Mesenchymal stem cell (in vitro differentiated cells and primary cell): ENCODE measurements around the gene USP9Y.

Experiments used
- DNase-seq: peaks from one replicate; pipeline ENCODE4 v3.0.0-alpha.2; 2013
- H2AFZ ChIP-seq: one replicate; pipeline ENCODE4 v1.6.1; 2013; ENCODE audit warnings: low read depth, mild to moderate bottlenecking, control low read depth, inconsistent platforms, low read length, moderate library complexity
- H2AK5ac ChIP-seq: 2 replicates; pipeline ENCODE4 v1.6.1; 2013; ENCODE audit warnings: low read length, moderate library complexity, mild to moderate bottlenecking, inconsistent platforms; ENCODE audit not compliant: severe bottlenecking
- H2BK120ac ChIP-seq: one replicate; pipeline ENCODE4 v1.6.1; 2013; ENCODE audit warnings: low read depth, mild to moderate bottlenecking, inconsistent platforms, low read length, moderate library complexity
- H2BK12ac ChIP-seq, 2 experiments: one replicate each; pipeline ENCODE4 v1.6.1; 2013; ENCODE audit warnings: inconsistent platforms in 2 of 2, low read length in 2 of 2, mild to moderate bottlenecking in 2 of 2, moderate library complexity in 2 of 2, control low read depth in 1 of 2
- H2BK15ac ChIP-seq: one replicate; pipeline ENCODE4 v1.6.1; 2013; ENCODE audit warnings: mild to moderate bottlenecking, low read depth, inconsistent platforms; ENCODE audit not compliant: poor library complexity, severe bottlenecking
- H2BK5ac ChIP-seq: 2 replicates; pipeline ENCODE4 v1.6.1; 2013; ENCODE audit warnings: low read depth, mild to moderate bottlenecking, low read length, control low read depth, inconsistent platforms; ENCODE audit not compliant: poor library complexity, severe bottlenecking
- H3K14ac ChIP-seq, 2 experiments: one replicate each; pipeline ENCODE4 v1.6.1; 2013; ENCODE audit warnings: inconsistent platforms in 2 of 2, low read length in 2 of 2, control low read depth in 1 of 2, mild to moderate bottlenecking in 1 of 2, moderate library complexity in 1 of 2
- H3K18ac ChIP-seq, 2 experiments: one replicate each; pipeline ENCODE4 v1.6.1; 2013; ENCODE audit warnings: inconsistent platforms in 2 of 2, low read length in 2 of 2, control low read depth in 1 of 2, low read depth in 1 of 2, mild to moderate bottlenecking in 1 of 2
- H3K23ac ChIP-seq, 2 experiments: one replicate each; pipeline ENCODE4 v1.6.1; 2013; ENCODE audit warnings: inconsistent platforms in 2 of 2, low read length in 2 of 2, mild to moderate bottlenecking in 2 of 2, moderate library complexity in 2 of 2, control low read depth in 1 of 2
- H3K27ac ChIP-seq: 2 replicates; pipeline ENCODE4 v1.5.1; 2013; ENCODE audit warnings: mild to moderate bottlenecking, moderate library complexity, low read length, control low read depth, inconsistent platforms; ENCODE audit not compliant: poor library complexity, severe bottlenecking
- H3K27me3 ChIP-seq, 2 experiments: 2 replicates each; pipeline versions ENCODE4 v1.6.1 to v1.7.0; 2013; ENCODE audit warnings: low read length in 2 of 2, mild to moderate bottlenecking in 2 of 2, moderate library complexity in 2 of 2, control low read depth in 1 of 2, inconsistent platforms in 1 of 2; ENCODE audit not compliant: control insufficient read depth in 1 of 2, insufficient read depth in 1 of 2
- H3K36me3 ChIP-seq, 2 experiments: 2 replicates each; pipeline versions ENCODE4 v1.6.1 to v1.7.0; 2013; ENCODE audit warnings: low read length in 2 of 2, control low read depth in 1 of 2, inconsistent platforms in 1 of 2, low read depth in 1 of 2, mild to moderate bottlenecking in 1 of 2; ENCODE audit not compliant: insufficient read depth in 2 of 2, control insufficient read depth in 1 of 2
- H3K4ac ChIP-seq, 2 experiments: one replicate each; pipeline ENCODE4 v1.6.1; 2013; ENCODE audit warnings: inconsistent platforms in 2 of 2, low read length in 2 of 2, mild to moderate bottlenecking in 2 of 2, moderate library complexity in 2 of 2, control low read depth in 1 of 2, low read depth in 1 of 2
- H3K4me1 ChIP-seq: 2 replicates; pipeline ENCODE4 v1.6.1; 2013; ENCODE audit warnings: low read depth, low read length, control low read depth; ENCODE audit not compliant: control insufficient read depth, insufficient read depth
- H3K4me2 ChIP-seq: 2 replicates; pipeline ENCODE4 v1.6.1; 2013; ENCODE audit warnings: low read length, mild to moderate bottlenecking, inconsistent platforms; ENCODE audit not compliant: poor library complexity, severe bottlenecking
- H3K4me3 ChIP-seq, 2 experiments: 2 replicates each; pipeline versions ENCODE4 v1.5.1 to v1.7.0; 2013; ENCODE audit warnings: low read length in 2 of 2, mild to moderate bottlenecking in 2 of 2, control low read depth in 1 of 2, low read depth in 1 of 2; ENCODE audit not compliant: insufficient read depth in 1 of 2
- H3K79me1 ChIP-seq: replicated peaks from 2 replicates; pipeline ENCODE4 v1.6.1; 2013; ENCODE audit warnings: mild to moderate bottlenecking, control low read depth, low read length, inconsistent platforms; ENCODE audit not compliant: poor library complexity, severe bottlenecking
- H3K9ac ChIP-seq: 2 replicates; pipeline ENCODE4 v1.7.0; 2013; ENCODE audit warnings: mild to moderate bottlenecking, low read length, moderate library complexity
- H3K9me3 ChIP-seq: 2 replicates; pipeline ENCODE4 v1.7.0; 2013; ENCODE audit warnings: mild to moderate bottlenecking, low read length; ENCODE audit not compliant: control insufficient read depth
- H4K8ac ChIP-seq: one replicate; pipeline ENCODE4 v1.6.1; 2013; ENCODE audit warnings: inconsistent platforms, mild to moderate bottlenecking, low read length, moderate library complexity
- H4K91ac ChIP-seq: one replicate; pipeline ENCODE4 v1.6.1; 2013; ENCODE audit warnings: mild to moderate bottlenecking, low read length, inconsistent platforms
- WGBS: methylation state at CpG from one replicate; pipeline ENCODE4 v1.1.7; 2013; ENCODE audit warnings: mixed read lengths; 5-methylcytosine and 5-hydroxymethylcytosine counted together

The USP9Y gene

GRCh38 chrY:12826791-12827190, 125.8 kb downstream of the USP9Y start:
- no peak overlapping the region for H2BK120ac ChIP-seq
- WGBS: no CpG with 5 or more reads among the region's 1 CpG
- H2BK12ac ChIP-seq: no peak overlapping the region
- H3K4me2 ChIP-seq: no peak overlapping the region
- no peak overlapping the region for H2BK5ac ChIP-seq
- H2BK15ac ChIP-seq: no peak overlapping the region
- no peak overlapping the region for H3K23ac ChIP-seq
- H3K14ac ChIP-seq: no peak overlapping the region
- no peaks in the 10 kb centered on the region for H3K79me1 ChIP-seq
- DNase-seq: peak; percentile 22
- no peaks in the 10 kb centered on the region for H3K4me1 ChIP-seq
- H4K8ac ChIP-seq: no peak overlapping the region
- no peak overlapping the region for H3K27ac ChIP-seq
- H2AFZ ChIP-seq: no peak overlapping the region
- no peaks in the 10 kb centered on the region for H3K27me3 ChIP-seq
- no peaks in the 10 kb centered on the region for H3K9me3 ChIP-seq
- no peak overlapping the region for H4K91ac ChIP-seq
- H3K18ac ChIP-seq: no peak overlapping the region
- no peak overlapping the region for H3K4ac ChIP-seq
- no peak overlapping the region for H3K4me3 ChIP-seq
- no peaks in the 10 kb centered on the region for H3K36me3 ChIP-seq
- no peak overlapping the region for H3K9ac ChIP-seq
- no peak overlapping the region for H2AK5ac ChIP-seq

DNA sequence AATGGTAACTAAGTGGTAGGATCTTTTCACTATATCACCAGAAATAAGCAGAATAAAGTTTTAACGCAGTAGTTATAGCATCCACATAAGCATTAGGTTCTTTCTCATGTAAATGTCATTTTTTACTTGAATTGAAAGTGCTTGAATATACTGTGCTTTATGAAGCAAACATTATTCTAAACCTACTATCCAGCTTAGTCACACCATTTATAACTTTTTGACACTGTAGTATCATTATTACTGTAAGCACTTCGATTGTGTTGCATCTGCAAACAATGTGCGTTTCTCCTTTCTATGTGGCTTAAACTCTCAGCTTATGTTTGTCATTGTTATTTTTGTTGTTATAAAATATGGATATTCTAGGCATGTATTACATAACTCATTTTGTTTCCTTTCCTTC, 132.3 kb downstream of the USP9Y start:
- no peak overlapping the region for H3K9ac ChIP-seq
- H3K4me3 ChIP-seq: no peak overlapping the region
- no peak overlapping the region for H2BK12ac ChIP-seq
- WGBS: no CpG with 5 or more reads among the region's 3 CpGs
- no peak overlapping the region for H2BK15ac ChIP-seq
- no peak overlapping the region for H3K18ac ChIP-seq
- H3K4ac ChIP-seq: no peak overlapping the region
- H4K91ac ChIP-seq: no peak overlapping the region
- H3K27me3 ChIP-seq: no peaks in the 10 kb centered on the region
- no peak for DNase-seq
- no peak overlapping the region for H2AK5ac ChIP-seq
- no peak overlapping the region for H2AFZ ChIP-seq
- no peak overlapping the region for H3K23ac ChIP-seq
- no peak overlapping the region for H3K27ac ChIP-seq
- peaks cover 0 to 8% of the 10 kb centered on the region in 2 experiments for H3K36me3 ChIP-seq
- H3K14ac ChIP-seq: no peak overlapping the region
- H4K8ac ChIP-seq: no peak overlapping the region
- H3K4me1 ChIP-seq: no peaks in the 10 kb centered on the region
- H3K9me3 ChIP-seq: no peaks in the 10 kb centered on the region
- no peak overlapping the region for H2BK5ac ChIP-seq
- peaks cover 2% of the 10 kb centered on the region for H3K79me1 ChIP-seq
- no peak overlapping the region for H3K4me2 ChIP-seq
- H2BK120ac ChIP-seq: no peak overlapping the region

GRCh38 chrY:12837550-12837949, 136.5 kb downstream of the USP9Y start:
- peaks cover 0 to 8% of the 10 kb centered on the region in 2 experiments for H3K36me3 ChIP-seq
- H3K79me1 ChIP-seq: peaks cover 2% of the 10 kb centered on the region
- no peaks in the 10 kb centered on the region for H3K9me3 ChIP-seq
- H3K18ac ChIP-seq: no peak overlapping the region
- no peak overlapping the region for H2AK5ac ChIP-seq
- H2BK120ac ChIP-seq: no peak overlapping the region
- H2AFZ ChIP-seq: no peak overlapping the region
- no peak overlapping the region for H3K23ac ChIP-seq
- no peak overlapping the region for H3K4ac ChIP-seq
- no peak overlapping the region for H3K14ac ChIP-seq
- H3K4me2 ChIP-seq: no peak overlapping the region
- H3K27ac ChIP-seq: no peak overlapping the region
- no peak overlapping the region for H4K91ac ChIP-seq
- H3K4me3 ChIP-seq: no peak overlapping the region
- H2BK12ac ChIP-seq: no peak overlapping the region
- WGBS: 88% methylated on average over 1 of the region's 2 CpGs
- H2BK15ac ChIP-seq: no peak overlapping the region
- no peak overlapping the region for H4K8ac ChIP-seq
- H3K9ac ChIP-seq: no peak overlapping the region
- no peaks in the 10 kb centered on the region for H3K4me1 ChIP-seq
- H3K27me3 ChIP-seq: no peaks in the 10 kb centered on the region
- DNase-seq: no peak
- H2BK5ac ChIP-seq: no peak overlapping the region

GRCh38 chrY:12841368-12841767, 140.3 kb downstream of the USP9Y start:
- Histone ChIP-seq H3K4ac (no peak overlapping the region), H3K4me3 (no peak overlapping the region), H3K9me3 (no peaks in the 10 kb centered on the region), H3K23ac (no peak overlapping the region), H4K91ac (no peak overlapping the region), H3K79me1 (peaks cover 2% of the 10 kb centered on the region), H2BK12ac (no peak overlapping the region), H3K4me2 (no peak overlapping the region), H3K14ac (no peak overlapping the region), H2AK5ac (no peak overlapping the region), H3K9ac (no peak overlapping the region), H2BK120ac (no peak overlapping the region), H2BK5ac (no peak overlapping the region), H3K36me3 (peaks cover 0 to 5% of the 10 kb centered on the region in 2 experiments), H3K4me1 (no peaks in the 10 kb centered on the region), H3K18ac (no peak overlapping the region), H2AFZ (no peak overlapping the region), H3K27me3 (no peaks in the 10 kb centered on the region), H2BK15ac (no peak overlapping the region), H3K27ac (no peak overlapping the region), H4K8ac (no peak overlapping the region)
- WGBS: no CpG with 5 or more reads among the region's 2 CpGs
- DNase-seq: no peak
